Measurements from ENCODE around the gene ZNF436. TPM values are rescaled to one million over a fixed set of nuclear protein-coding genes. Genes with fewer than 3 reads are reported as not detected.
"Not testable (repeated sequence)": the region's sequence is repeated elsewhere in the genome, so short reads cannot be mapped to it uniquely, and the experiment has no call there.

ZNF436 gene
- total RNA-seq, 1 donor = 24.6 TPM

- TF ChIP-seq, protein P1, sequence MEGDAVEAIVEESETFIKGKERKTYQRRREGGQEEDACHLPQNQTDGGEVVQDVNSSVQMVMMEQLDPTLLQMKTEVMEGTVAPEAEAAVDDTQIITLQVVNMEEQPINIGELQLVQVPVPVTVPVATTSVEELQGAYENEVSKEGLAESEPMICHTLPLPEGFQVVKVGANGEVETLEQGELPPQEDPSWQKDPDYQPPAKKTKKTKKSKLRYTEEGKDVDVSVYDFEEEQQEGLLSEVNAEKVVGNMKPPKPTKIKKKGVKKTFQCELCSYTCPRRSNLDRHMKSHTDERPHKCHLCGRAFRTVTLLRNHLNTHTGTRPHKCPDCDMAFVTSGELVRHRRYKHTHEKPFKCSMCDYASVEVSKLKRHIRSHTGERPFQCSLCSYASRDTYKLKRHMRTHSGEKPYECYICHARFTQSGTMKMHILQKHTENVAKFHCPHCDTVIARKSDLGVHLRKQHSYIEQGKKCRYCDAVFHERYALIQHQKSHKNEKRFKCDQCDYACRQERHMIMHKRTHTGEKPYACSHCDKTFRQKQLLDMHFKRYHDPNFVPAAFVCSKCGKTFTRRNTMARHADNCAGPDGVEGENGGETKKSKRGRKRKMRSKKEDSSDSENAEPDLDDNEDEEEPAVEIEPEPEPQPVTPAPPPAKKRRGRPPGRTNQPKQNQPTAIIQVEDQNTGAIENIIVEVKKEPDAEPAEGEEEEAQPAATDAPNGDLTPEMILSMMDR (IDR thresholded peaks at IDR 0.05; ENCODE audit: insufficient read depth, low read depth, low read length) = no peak
- peak; percentile 69 for DNase-seq (ENCODE audit: low read depth)
- no peak overlapping the region for H3K4me3 ChIP-seq (ENCODE audit: low read depth, low read length)
Measured at GRCh38 chr1:23330846-23331245, 38.8 kb downstream of the ZNF436 start.

DNA sequence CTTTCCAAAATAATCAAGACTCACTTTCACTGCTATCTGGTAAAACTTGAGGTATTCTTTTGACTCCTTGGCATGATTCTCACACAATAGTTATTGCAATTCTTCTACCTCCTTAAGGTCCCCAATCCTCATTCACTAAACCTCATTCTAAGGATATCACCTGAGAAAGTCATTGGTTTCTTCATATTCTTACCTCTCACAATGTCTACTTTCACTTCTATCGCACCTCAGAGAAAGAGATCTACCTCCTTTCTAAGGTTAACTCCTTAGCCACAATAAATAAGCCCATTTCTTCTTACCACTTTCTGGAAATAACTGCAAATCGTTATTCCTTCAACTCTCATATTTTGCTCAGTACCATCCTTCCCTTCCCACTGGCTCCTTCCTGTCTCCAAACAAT lies 44.2 kb downstream of the ZNF436 start:
- TF ChIP-seq, protein P1 (IDR thresholded peaks at IDR 0.05; ENCODE audit: insufficient read depth, low read depth, low read length) = no peak
- no peak overlapping the region for H3K4me3 ChIP-seq (ENCODE audit: low read depth, low read length)
- DNase-seq (ENCODE audit: low read depth) = no peak

- TF ChIP-seq, protein P1 (IDR thresholded peaks at IDR 0.05; ENCODE audit: insufficient read depth, low read depth, low read length) = no peak
Measured at GRCh38 chr1:23322770-23323169, 46.9 kb downstream of the ZNF436 start.

DNA sequence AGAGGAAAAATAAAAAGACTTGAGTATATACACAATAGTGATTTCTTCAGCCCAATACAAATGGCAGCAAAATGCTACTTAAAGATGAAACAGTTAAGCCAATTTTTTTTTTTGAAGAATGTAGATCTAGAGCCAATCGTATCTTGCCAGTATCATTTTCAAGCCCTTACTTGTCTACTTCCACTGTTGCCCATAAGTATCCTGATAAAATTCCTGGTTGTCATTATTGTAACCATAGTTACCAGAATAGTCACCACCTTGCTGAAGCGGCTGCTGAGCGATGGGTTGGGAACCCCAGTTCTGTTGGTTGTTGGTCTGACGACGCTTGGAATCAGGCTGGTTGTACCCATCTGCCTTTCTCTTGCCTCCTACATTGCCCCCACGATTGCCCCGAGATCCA lies 59.4 kb downstream of the ZNF436 start:
- not testable (repeated sequence) for DNase-seq (ENCODE audit: low read depth); H3K4me3 ChIP-seq (ENCODE audit: low read depth, low read length)

More at GRCh38 chr1:23322770-23323169, 46.9 kb downstream of the ZNF436 start:
- no peak overlapping the region for H3K4me3 ChIP-seq (ENCODE audit: low read depth, low read length)
- DNase-seq (ENCODE audit: low read depth) = no peak

Other genes with a start within 250 kb of the ZNF436 start
- 44.1 and 55.3 TPM in 2 replicates for gene LUZP1, start 201.0 kb downstream of the ZNF436 start, total RNA-seq
- gene HTR1D, start 152.3 kb downstream of the ZNF436 start, total RNA-seq = 0.86 and 2.3 TPM in 2 replicates
- gene HNRNPR, start 25.6 kb downstream of the ZNF436 start, total RNA-seq = 80.5 and 119 TPM in 2 replicates
- 8.6 and 11.3 TPM in 2 replicates for gene TCEA3, start 54.9 kb upstream of the ZNF436 start, total RNA-seq
- gene ASAP3, start 114.3 kb upstream of the ZNF436 start, total RNA-seq = 33.5 and 35.0 TPM in 2 replicates
- gene E2F2, start 161.4 kb upstream of the ZNF436 start, total RNA-seq = 2.2 and 2.9 TPM in 2 replicates
- 32.4 and 86.3 TPM in 2 replicates for gene ID3, start 189.7 kb upstream of the ZNF436 start, total RNA-seq